OCI-LY7 (cell line): ENCODE data around the gene KMT5B.

Experiments
- CTCF ChIP-seq: fragments of 200-600 bp; sonication (generic); conservative IDR thresholded peaks from 2 replicates; pipeline ENCODE4 v1.5.1; 2014; ENCODE audit warnings: mild to moderate bottlenecking, antibody characterized with exemption, low read length, moderate library complexity, mixed read lengths
- EZH2phosphoT487 ChIP-seq: fragments of 200-600 bp; sonication (generic); IDR thresholded peaks from 2 replicates; pipeline ENCODE4 v1.6.1; 2018; ENCODE audit warnings: low read depth, borderline replicate concordance, mild to moderate bottlenecking, mixed run types, antibody characterized with exemption, low read length, moderate library complexity, mixed read lengths

DNA sequence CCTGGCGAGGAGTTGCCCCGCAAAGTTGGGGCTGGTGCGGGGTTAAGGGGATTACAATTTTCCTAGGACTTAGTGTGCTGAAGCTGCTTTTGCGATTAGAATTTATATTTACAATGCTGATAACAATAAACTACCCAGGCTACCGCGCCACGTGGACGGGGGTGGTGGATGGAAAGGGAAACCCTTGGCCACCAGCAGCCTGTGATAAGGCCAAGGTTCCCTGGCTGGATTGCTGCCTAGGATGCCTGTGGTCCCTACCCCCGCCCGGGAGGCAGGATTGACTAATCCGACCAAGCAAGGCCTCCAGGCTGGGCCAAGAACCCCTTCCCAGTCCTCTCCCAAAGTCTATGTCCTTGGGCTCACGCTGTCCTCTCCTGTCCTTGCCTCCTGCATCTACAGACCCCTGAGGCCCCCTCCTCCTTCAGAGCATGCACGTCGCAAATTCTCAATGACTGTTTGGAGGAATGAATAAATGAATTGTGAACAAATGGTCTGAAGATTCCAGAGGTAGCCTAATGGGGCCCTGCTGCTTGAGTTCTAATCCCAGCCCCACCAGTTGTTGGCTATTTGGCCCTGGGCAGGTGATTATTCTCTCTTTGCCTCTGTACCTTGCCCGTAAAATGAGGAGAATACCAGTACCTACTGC, 84.3 kb downstream of the KMT5B start:
- TF ChIP-seq CTCF (no peak), EZH2phosphoT487 (no peak)
